Measurements from ENCODE around the gene MBOAT7. TPM values are rescaled to one million over a fixed set of nuclear protein-coding genes. Genes with fewer than 3 reads are reported as not detected.

The MBOAT7 gene
- total RNA-seq, 1 experiment from 2014 or later, result 408 TPM

DNA sequence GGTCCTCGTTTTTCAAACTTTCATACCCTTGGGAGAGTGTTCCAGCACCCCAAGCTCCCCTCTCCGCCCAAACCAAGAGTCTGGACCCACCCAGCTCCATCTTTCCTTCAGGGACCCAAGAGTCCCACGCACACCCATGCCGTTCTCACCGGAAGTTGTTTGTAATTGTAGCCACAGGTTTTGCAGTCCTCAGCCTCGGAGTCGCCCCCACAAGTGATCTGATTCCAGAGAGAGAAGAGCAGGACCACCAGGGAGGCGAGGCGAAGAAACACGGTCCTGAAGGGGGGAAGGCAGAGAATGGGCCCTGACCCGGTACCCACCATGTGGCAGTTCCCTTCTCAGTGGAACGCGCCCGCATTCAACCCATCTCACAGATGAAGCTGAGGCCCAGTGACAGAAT is 26.5 kb downstream of the MBOAT7 start:
- no peak for DNase-seq (ENCODE audit: low spot score)

DNA sequence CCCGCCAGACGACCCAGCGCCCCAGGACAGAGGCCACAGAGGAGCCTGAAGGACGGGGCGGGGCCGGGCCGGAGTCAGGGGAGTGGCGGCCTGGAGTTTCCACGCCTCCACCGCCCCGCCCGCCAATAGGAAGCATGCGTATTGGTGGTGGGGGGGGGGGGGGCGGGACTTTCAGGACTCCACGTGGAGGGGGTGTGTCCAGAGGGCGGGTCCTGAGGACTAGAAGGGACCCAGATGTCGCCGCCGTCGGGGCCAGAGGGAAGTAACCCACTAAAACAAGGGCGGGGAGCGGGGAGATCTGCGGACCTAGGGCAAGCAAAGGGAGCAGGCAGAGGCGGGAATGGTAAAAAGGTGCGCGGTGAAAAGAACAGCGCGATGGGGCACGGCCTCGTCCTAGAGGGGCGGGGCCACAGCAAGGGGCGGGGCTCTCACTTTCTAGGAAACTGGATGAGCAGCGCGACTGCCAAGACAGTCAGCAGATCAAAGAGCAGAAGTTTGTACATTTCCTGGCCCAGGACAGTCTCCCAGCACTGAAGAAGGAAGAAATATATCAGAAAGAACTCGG is 27.1 kb downstream of the MBOAT7 start:
- DNase-seq (ENCODE audit: low spot score), result no peak

DNA sequence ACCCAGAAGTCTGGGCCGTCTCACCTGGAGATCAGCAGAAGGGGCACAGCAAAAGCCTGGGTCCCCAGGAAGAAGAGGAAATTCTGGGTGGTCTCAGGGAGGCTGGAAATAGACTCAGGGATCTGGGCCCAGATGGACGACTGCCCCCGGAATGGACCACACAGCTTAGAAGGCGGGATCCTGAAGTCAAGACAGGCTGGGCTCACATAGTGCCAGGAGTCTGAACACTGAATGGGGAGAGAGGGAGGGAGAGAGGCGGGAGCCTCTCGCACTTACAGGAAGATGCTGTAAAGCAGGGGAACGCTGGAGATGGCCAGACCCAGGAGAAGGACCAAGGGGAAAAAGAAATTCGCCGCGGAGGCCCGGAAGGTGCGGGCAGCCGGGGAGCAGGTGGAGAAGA is 28.5 kb downstream of the MBOAT7 start:
- DNase-seq (ENCODE audit: low spot score), result no peak

- DNase-seq (ENCODE audit: low spot score), result no peak
Observed at GRCh38 chr19:54160182-54160811, 29.1 kb downstream of the MBOAT7 start.

DNA sequence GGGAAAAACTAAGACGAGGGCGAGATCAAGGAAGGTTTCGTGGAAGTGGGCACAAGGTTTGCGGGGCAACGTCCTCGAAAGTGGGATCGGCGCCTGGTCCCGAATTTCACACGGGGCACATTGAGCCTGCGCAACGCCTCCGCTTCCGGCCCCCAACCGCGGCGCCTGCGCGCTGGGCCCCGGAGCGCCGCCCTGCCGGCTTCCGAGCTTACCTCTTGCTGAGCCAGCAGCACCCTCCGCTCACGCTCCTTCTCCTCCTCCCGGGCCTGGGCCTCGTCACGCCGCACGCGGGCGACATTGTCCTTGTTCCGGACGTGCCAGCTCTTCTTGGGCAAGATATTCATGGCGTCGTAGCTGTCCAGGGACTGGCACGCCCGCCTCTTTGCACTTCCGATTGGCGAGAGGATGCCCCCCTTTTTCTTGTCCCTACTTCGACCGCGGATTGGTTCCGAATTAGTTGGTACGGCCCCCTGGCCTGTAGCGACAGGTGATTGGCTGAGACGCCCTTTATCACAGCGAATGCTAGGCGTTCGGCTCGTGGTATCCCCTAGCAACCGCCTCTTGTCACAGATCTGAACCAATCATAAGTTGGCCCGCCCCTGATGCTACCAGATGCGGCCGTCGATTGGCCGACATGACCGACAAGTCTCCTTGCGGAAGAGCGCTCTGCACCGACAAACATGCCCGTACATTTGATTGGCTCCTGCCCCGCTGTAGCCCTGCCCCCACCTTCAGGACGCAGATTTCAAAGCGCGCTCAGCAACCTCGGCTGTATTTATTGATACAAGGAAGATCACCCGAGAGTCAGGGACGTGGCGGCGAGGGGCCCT is 29.8 kb downstream of the MBOAT7 start, which contains the start of gene LENG1:
LENG1 (minus strand) TSS at position 370 of the 830 bp plus-strand sequence; CDS start at position 344, 26 bp downstream.
- peak; percentile 100 for DNase-seq (ENCODE audit: low spot score)

GRCh38 chr19:54158812-54159351 is 30.5 kb downstream of the MBOAT7 start:
- DNase-seq (ENCODE audit: low spot score), result peak; percentile 46

- no peak for DNase-seq (ENCODE audit: low spot score)
Observed at GRCh38 chr19:54156953-54157352, 32.4 kb downstream of the MBOAT7 start.

DNA sequence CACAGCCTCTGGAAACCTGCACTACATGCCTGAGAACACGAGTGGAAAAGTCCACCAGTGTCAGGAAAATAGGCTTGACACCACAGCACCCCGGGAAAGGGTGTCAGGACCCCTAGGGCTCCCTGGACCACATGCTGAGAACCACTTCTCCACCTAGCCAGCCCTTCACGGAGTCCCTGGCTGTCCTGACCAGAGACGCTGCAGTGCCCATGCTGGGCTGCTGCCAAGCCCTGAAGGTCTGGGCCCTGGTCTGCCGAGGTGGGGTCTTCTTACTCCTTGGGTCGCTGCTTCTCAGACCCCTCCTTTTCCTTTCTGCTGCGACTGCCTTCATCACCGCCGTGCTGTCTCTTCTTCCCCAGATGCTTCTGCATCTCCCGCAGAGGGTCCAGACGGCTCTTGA is 32.9 kb downstream of the MBOAT7 start:
- no peak for DNase-seq (ENCODE audit: low spot score)

DNA sequence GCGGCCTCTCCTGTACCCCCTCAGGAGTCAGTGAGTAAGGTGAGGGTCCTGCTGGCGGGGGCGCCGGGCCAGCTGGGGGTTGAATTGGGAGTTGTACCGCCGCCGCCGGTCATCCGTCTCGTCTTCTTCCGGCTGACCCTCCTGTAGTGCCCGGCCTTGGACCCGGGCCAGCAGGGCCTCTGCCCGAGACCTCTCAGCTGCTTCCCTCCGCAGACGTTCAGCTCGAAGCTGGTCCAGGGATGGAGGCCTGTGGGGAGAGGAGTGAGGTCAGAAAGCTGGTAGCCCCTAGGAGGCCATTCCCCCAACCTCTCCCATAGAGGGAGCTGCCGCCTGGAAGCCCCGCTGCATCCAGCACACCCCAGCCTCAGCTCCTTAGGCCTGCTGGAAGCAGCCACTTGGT is 33.7 kb downstream of the MBOAT7 start:
- no peak for DNase-seq (ENCODE audit: low spot score)

DNA sequence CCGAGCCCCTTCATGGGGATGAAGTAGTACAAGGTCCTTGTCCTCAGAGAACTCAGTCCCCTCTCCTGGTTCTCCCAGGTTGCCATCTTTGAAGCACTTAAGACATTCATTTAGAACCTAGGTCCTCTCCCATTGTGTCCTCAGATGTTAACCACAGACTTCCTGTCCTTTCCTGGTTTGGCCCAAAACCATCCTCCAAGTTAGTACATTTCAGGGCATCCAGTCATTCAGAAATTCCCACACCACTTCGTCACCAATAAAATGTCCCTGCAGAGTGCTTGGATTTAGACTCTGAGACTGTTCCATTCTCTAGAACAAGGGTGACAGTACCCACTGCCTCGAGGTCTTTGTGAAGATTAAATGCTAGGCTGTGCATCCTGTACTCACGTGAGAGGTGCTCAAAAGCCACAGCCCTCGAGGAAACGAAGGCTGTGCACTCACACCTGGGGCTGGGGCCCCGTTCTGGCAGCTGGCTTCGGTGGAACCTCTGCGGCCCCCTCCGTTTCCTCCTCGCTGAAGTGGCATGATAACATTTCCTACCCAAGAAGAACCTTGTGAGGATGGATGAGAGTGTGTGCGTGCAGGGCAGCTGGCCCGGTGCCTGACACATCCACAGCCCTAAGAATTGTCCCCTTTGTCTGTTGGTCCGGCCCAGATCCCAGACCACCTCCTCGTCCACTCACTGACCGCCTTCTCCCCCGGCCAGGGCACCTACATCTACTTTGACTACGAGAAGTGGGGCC is 34.6 kb downstream of the MBOAT7 start:
- DNase-seq (ENCODE audit: low spot score), result peak; percentile 90

GRCh38 chr19:54153731-54154326 is 35.6 kb downstream of the MBOAT7 start:
- DNase-seq (ENCODE audit: low spot score), result no peak

GRCh38 chr19:54152878-54153524 is 36.4 kb downstream of the MBOAT7 start:
- DNase-seq (ENCODE audit: low spot score), result no peak

DNA sequence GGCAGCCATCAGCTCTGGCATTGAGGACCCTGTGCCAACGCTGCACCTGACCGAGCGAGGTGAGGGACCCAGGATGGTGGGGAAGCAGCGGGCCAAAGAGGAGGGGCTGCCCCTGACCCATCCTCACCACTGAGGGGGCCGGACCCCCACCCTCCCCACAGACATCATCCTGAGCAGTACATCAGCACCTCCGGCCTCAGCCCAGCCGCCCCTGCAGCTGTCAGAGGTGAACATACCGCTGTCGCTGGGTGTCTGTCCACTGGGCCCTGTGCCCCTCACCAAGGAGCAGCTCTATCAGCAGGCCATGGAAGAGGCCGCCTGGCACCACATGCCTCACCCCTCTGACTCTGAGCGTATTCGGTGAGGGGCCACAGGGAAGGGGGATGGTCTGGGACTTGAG is 37.1 kb downstream of the MBOAT7 start:
- no peak for DNase-seq (ENCODE audit: low spot score)

- no peak for DNase-seq (ENCODE audit: low spot score)
Observed at GRCh38 chr19:54151362-54152035, 37.9 kb downstream of the MBOAT7 start.

DNA sequence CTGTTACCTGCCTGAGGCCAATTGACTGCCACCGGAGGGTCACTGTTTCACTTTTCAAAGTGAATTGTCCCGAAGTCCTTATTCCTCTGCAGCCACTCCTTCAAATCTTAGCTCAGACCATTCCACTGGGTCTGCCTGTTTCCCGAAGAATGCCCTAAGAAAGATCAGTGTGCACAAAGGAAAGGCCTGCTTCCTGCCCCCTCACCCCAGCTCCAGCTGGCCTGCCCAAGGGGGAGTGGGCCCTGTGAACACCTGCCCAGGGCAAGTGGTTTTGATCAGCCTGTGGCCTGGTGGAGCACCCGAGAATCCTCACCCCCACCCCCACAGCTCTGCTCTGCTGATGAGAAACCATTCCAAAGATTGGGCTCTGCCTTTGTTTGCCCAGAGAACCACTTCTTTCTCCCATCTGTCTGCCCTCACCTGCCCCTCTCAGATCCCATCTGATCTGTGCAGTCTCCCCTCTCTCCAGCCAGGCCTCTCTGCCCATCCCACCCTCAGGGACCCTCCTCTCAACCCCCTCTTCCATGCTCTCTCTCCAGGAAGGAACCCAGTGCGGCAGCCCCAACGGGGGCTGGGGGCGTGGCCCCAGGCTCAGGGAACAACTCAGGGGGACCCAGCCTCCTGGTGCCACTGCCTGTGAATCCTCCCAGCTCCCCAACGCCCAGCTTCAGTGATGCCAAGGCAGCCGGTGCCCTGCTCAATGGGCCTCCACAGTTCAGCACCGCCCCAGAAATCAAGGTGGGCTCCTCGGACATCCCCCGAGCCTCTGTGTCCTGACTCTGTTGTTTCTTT is 40.2 kb downstream of the MBOAT7 start:
- DNase-seq (ENCODE audit: low spot score), result no peak

DNA sequence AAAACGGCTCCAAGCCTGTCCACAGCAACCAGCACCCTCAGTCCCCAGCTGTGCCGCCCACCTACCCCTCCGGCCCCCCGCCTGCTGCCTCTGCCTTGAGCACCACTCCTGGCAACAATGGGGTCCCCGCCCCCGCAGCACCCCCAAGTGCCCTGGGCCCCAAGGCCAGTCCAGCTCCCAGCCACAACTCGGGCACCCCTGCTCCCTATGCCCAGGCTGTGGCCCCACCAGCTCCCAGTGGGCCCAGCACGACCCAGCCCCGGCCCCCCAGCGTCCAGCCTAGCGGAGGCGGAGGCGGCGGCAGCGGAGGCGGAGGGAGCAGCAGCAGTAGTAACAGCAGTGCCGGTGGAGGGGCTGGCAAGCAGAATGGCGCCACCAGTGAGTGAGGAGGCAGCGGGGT is 41.2 kb downstream of the MBOAT7 start:
- no peak for DNase-seq (ENCODE audit: low spot score)

GRCh38 chr19:54147676-54148075 is 41.7 kb downstream of the MBOAT7 start:
- no peak for DNase-seq (ENCODE audit: low spot score)

DNA sequence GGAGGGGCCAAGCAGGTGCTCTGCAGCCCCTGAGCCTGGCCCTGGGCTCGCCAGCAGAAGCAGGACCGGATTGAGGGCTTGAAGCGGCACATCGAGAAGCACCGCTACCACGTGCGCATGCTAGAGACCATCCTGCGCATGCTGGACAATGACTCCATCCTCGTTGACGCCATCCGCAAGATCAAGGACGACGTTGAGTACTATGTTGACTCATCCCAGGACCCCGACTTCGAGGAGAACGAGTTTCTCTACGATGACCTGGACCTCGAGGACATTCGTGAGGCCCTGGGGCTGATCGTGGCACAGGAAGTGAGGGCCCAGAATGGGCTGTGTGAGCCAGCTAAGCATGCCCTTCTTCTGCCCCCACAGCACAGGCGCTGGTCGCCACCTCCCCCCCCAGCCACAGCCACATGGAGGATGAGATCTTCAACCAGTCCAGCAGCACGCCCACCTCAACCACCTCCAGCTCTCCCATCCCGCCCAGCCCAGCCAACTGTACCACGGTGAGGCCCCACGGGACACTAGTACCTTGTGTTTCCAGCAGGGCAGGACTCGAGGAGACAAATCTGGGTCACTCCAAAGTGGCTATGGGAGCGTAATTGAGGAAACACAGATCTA is 43.7 kb downstream of the MBOAT7 start:
- DNase-seq (ENCODE audit: low spot score), result no peak

- DNase-seq (ENCODE audit: low spot score), result no peak
Observed at GRCh38 chr19:54142166-54142780, 47.1 kb downstream of the MBOAT7 start.
